ENCODE data around the gene PPP2R5E. TPM values are rescaled to one million over a fixed set of nuclear protein-coding genes. Genes with fewer than 3 reads are reported as not detected.

PPP2R5E gene
- total RNA-seq, 1 donor from 2014 or later = 50.8 TPM

- Mint-ChIP-seq H3K4me3 (no peak overlapping the region), H3K9me3 (no peaks in the 10 kb centered on the region), H3K27me3 (no peaks in the 10 kb centered on the region), H3K4me1 (ENCODE audit: unreplicated experiment) (peaks cover 24% of the 10 kb centered on the region), H3K36me3 (peaks cover 7% of the 10 kb centered on the region), H3K27ac (no peak overlapping the region)
- no peak for TF ChIP-seq CTCF (conservative IDR thresholded peaks at IDR 0.05)
- DNase-seq (ENCODE audit: extremely low spot score, unreplicated experiment) = no peak
These were observed 110.9 kb downstream of the PPP2R5E start for GRCh38 chr14:63432228-63432627.

GRCh38 chr14:63431466-63431865, 111.7 kb downstream of the PPP2R5E start:
- Mint-ChIP-seq H3K4me1 (ENCODE audit: unreplicated experiment) (peaks cover 17% of the 10 kb centered on the region), H3K4me3 (no peak overlapping the region), H3K36me3 (peaks cover 7% of the 10 kb centered on the region), H3K27ac (no peak overlapping the region), H3K27me3 (no peaks in the 10 kb centered on the region), H3K9me3 (no peaks in the 10 kb centered on the region)
- TF ChIP-seq CTCF (conservative IDR thresholded peaks at IDR 0.05) = no peak
- no peak for DNase-seq (ENCODE audit: extremely low spot score, unreplicated experiment)

GRCh38 chr14:63428486-63428885, 114.7 kb downstream of the PPP2R5E start:
- no peak overlapping the region for H3K4me3 Mint-ChIP-seq
- peaks cover 8% of the 10 kb centered on the region for H3K4me1 Mint-ChIP-seq (ENCODE audit: unreplicated experiment)
- no peak overlapping the region for H3K27ac Mint-ChIP-seq
- H3K27me3 Mint-ChIP-seq = no peaks in the 10 kb centered on the region
- TF ChIP-seq CTCF (conservative IDR thresholded peaks at IDR 0.05) = no peak
- no peak for DNase-seq (ENCODE audit: extremely low spot score, unreplicated experiment)
- H3K9me3 Mint-ChIP-seq = no peaks in the 10 kb centered on the region
- H3K36me3 Mint-ChIP-seq = peaks cover 7% of the 10 kb centered on the region

DNA sequence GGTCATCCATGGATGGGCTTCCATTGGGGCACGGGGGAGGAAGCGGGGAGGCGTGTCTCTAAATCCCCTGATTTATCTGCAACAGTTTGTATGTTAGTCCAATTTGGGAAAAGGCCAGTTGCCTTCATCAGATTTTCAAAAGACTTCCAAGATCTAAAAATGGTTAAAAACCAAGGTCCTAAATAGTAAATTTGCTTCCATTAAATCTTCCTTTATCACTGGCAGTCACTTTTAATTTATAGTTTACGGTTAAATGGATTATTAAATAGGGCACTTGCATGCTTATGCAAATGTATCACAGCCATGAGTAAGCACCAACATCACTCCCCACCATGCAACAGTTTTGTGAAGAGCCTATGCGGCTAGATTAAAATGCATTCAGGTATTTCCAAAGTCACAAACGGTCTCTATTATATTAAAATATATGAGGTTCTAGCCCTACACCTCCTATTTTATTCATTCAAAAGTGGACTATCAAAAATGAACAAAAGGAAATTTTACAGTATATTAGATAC, 116.3 kb downstream of the PPP2R5E start:
- Mint-ChIP-seq H3K4me3 (no peak overlapping the region), H3K9me3 (no peaks in the 10 kb centered on the region), H3K4me1 (ENCODE audit: unreplicated experiment) (no peaks in the 10 kb centered on the region), H3K36me3 (peaks cover 11% of the 10 kb centered on the region), H3K27ac (no peak overlapping the region), H3K27me3 (no peaks in the 10 kb centered on the region)
- no peak for DNase-seq (ENCODE audit: extremely low spot score, unreplicated experiment)
- no peak for TF ChIP-seq CTCF (conservative IDR thresholded peaks at IDR 0.05)

DNA sequence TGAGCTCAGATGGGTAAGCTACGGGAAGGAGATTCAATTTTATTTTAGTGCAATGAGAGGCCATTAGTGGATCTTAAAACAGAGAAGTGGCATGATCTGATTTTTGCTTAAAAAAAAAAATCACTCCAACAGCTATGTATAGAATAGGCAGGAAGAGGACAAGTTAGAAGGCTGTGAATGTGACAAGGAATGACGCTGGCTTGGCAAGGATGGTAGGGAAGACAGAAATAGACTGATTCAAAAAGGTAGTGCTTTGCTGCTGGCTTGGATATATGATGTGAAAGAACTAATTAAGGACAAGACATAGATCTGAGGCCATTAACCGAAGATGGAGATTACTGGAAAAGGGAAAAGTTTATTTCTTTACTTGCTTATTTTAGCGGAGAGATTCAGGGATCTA, 119.3 kb downstream of the PPP2R5E start:
- H3K9me3 Mint-ChIP-seq = no peaks in the 10 kb centered on the region
- H3K4me1 Mint-ChIP-seq (ENCODE audit: unreplicated experiment) = no peaks in the 10 kb centered on the region
- H3K36me3 Mint-ChIP-seq = peaks cover 28% of the 10 kb centered on the region
- H3K27ac Mint-ChIP-seq = no peak overlapping the region
- no peak for DNase-seq (ENCODE audit: extremely low spot score, unreplicated experiment)
- no peaks in the 10 kb centered on the region for H3K27me3 Mint-ChIP-seq
- no peak overlapping the region for H3K4me3 Mint-ChIP-seq
- no peak for TF ChIP-seq CTCF (conservative IDR thresholded peaks at IDR 0.05)

DNA sequence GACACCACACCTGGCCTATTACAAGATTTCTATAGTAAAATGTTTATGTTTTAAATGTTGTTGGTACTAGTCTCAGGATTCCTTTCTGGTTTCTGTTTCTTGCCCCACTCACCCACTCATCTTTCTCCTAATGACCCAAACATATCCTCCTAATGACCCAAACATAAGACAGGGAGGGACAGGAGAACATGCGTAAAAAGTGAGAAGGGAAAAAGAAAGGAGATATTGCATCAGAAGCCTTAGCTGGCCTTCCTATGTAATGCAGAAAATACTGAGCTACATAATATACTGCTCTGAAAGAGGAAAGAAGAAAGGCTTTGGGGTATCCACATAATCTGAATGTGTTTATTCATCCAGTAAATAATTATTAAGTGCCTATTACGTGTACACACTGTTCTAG, 119.8 kb downstream of the PPP2R5E start:
- no peak for DNase-seq (ENCODE audit: extremely low spot score, unreplicated experiment)
- Mint-ChIP-seq H3K27me3 (no peaks in the 10 kb centered on the region), H3K4me1 (ENCODE audit: unreplicated experiment) (no peaks in the 10 kb centered on the region), H3K27ac (no peak overlapping the region), H3K9me3 (no peaks in the 10 kb centered on the region), H3K36me3 (peaks cover 28% of the 10 kb centered on the region), H3K4me3 (no peak overlapping the region)
- TF ChIP-seq CTCF (conservative IDR thresholded peaks at IDR 0.05) = no peak

Measured in type B pancreatic cell (in vitro differentiated cells).